ENCODE results near the gene ZBED4.

DNA sequence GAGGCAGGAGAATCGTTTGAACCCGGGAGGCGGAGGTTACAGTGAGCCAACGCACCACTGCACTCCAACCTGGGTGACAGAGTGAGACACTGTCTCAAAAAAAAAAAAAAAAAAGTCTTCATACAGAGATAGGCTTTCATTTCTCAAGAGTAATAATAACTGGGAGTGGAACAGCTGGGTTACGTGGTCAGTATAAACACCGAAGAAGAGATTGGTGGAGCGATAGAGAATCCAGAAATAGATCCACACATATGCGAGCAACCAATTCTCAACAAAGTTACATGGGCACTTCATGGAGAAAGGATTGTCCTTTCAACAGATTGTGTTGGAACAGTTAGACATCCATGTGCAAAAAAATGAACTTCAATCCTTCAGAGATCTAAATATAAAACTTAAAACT, 24.6 kb downstream of the ZBED4 start:
- TF ChIP-seq NCOA1 (CRISPR knock-in tag; IDR thresholded peaks at IDR 0.05) (no peak), ZFP82 (CRISPR knock-in tag; IDR thresholded peaks at IDR 0.05; ENCODE audit: borderline replicate concordance) (no peak), FOSL1 (CRISPR knock-in tag; IDR thresholded peaks at IDR 0.05; ENCODE audit: borderline replicate concordance) (no peak), ZKSCAN1 (IDR thresholded peaks at IDR 0.05; ENCODE audit: low read length) (no peak)

Data from HepG2 (cell line).